Neural progenitor cell (in vitro differentiated cells): ENCODE data around the gene NCKAP5L. TPM values are rescaled to one million over a fixed set of nuclear protein-coding genes. Genes with fewer than 3 reads are reported as not detected.

Source experiments
- DNase-seq: peaks from one replicate; pipeline ENCODE4 v3.0.0-alpha.2; 2016; ENCODE audit warnings: low spot score
- H2AFZ ChIP-seq: fragments of 200-600 bp; sonication (generic); replicated peaks from 2 replicates; pipeline ENCODE4 v1.6.1; 2016; ENCODE audit warnings: antibody characterized with exemption
- H3F3A ChIP-seq: fragments of 200-600 bp; sonication (generic); 2 replicates; pipeline ENCODE4 v1.6.1; 2016; ENCODE audit warnings: antibody characterized with exemption, low read depth
- H3K27ac ChIP-seq: fragments of 200-600 bp; sonication (generic); 2 replicates; pipeline ENCODE4 v1.5.1; 2016; ENCODE audit warnings: mild to moderate bottlenecking
- H3K27me3 ChIP-seq: fragments of 200-600 bp; sonication (generic); 2 replicates; pipeline ENCODE4 v1.6.1; 2016; ENCODE audit warnings: mild to moderate bottlenecking, moderate library complexity
- H3K36me3 ChIP-seq: fragments of 200-600 bp; sonication (generic); 2 replicates; pipeline ENCODE4 v1.5.1; 2016
- H3K4me1 ChIP-seq: fragments of 200-600 bp; sonication (generic); 2 replicates; pipeline ENCODE4 v1.6.1; 2016; ENCODE audit warnings: mixed run types
- H3K4me2 ChIP-seq: fragments of 200-600 bp; sonication (generic); 2 replicates; pipeline ENCODE4 v1.6.1; 2016
- H3K4me3 ChIP-seq: fragments of 200-600 bp; sonication (generic); 2 replicates; pipeline ENCODE4 v1.5.1; 2016
- H3K79me2 ChIP-seq: fragments of 200-600 bp; sonication (generic); 2 replicates; pipeline ENCODE4 v1.6.1; 2016; ENCODE audit warnings: low read depth
- H3K9ac ChIP-seq: fragments of 200-600 bp; sonication (generic); 2 replicates; pipeline ENCODE4 v1.6.1; 2016
- H3K9me3 ChIP-seq: fragments of 200-600 bp; sonication (generic); 2 replicates; pipeline ENCODE4 v1.5.1; 2016; ENCODE audit warnings: low read depth
- H4K20me1 ChIP-seq: fragments of 200-600 bp; sonication (generic); 2 replicates; pipeline ENCODE4 v1.6.1; 2016; ENCODE audit warnings: low read depth
- H3K27ac Mint-ChIP-seq: 3 replicates; pipeline ENCODE4 v1.8.0; 2021; ENCODE audit warnings: mixed read lengths
- H3K27me3 Mint-ChIP-seq: 2 replicates; pipeline ENCODE4 v1.8.0; 2022; ENCODE audit warnings: low read depth, mild to moderate bottlenecking, inconsistent platforms, moderate library complexity, mixed read lengths; ENCODE audit not compliant: insufficient read depth
- H3K36me3 Mint-ChIP-seq: 3 replicates; pipeline ENCODE4 v1.8.0; 2021; ENCODE audit warnings: mixed read lengths
- H3K4me1 Mint-ChIP-seq: 3 replicates; pipeline ENCODE4 v1.8.0; 2021; ENCODE audit warnings: mixed read lengths
- H3K4me3 Mint-ChIP-seq: 3 replicates; pipeline ENCODE4 v1.8.0; 2021; ENCODE audit warnings: mild to moderate bottlenecking, moderate library complexity, mixed read lengths
- H3K9me3 Mint-ChIP-seq: 3 replicates; pipeline ENCODE4 v1.8.0; 2020; ENCODE audit warnings: mixed read lengths
- CTCF ChIP-seq: fragments of 200-600 bp; sonication (generic); IDR thresholded peaks from 2 replicates; pipeline ENCODE4 v1.5.1; 2017; ENCODE audit warnings: antibody characterized with exemption, mild to moderate bottlenecking
- EZH2 ChIP-seq: fragments of 200-600 bp; sonication (generic); IDR thresholded peaks from 2 replicates; pipeline ENCODE4 v1.6.1; 2017; ENCODE audit warnings: antibody characterized with exemption, mild to moderate bottlenecking, moderate library complexity
- EZH2phosphoT487 ChIP-seq: fragments of 200-600 bp; sonication (generic); IDR thresholded peaks from 2 replicates; pipeline ENCODE4 v1.6.1; 2017; ENCODE audit warnings: antibody characterized with exemption
- total RNA-seq: library from RNA; depleted of rRNA; stranded (reverse); fragments of >200 nt; gene quantifications from 2 replicates; pipeline ENCODE4 v1.2.3, GENCODE V29; 2015; ENCODE audit warnings: low replicate concordance

The NCKAP5L gene
- total RNA-seq, 1 donor from 2014 or later, result 5.6 TPM

GRCh38 chr12:49748800-49749199, 79.4 kb downstream of the NCKAP5L start:
- Mint-ChIP-seq H3K27ac (no peak overlapping the region), H3K4me3 (no peak overlapping the region), H3K9me3 (no peaks in the 10 kb centered on the region), H3K4me1 (peaks cover 10% of the 10 kb centered on the region), H3K36me3 (peaks cover 17% of the 10 kb centered on the region), H3K27me3 (peaks cover 3% of the 10 kb centered on the region)
- Histone ChIP-seq H3K36me3 (peaks cover 14% of the 10 kb centered on the region), H3K4me3 (no peak overlapping the region), H2AFZ (no peak overlapping the region), H3K79me2 (peaks cover 100% of the 10 kb centered on the region), H3K4me2 (no peak overlapping the region), H3K9me3 (no peaks in the 10 kb centered on the region), H3K27me3 (no peaks in the 10 kb centered on the region), H3K4me1 (peaks cover 7% of the 10 kb centered on the region), H3F3A (peaks cover 13% of the 10 kb centered on the region), H3K9ac (no peak overlapping the region), H3K27ac (no peak overlapping the region), H4K20me1 (peaks cover 98% of the 10 kb centered on the region)
- TF ChIP-seq EZH2phosphoT487 (no peak), CTCF (no peak), EZH2 (no peak)
- no peak for DNase-seq

- no peaks in the 10 kb centered on the region for H3K27me3 ChIP-seq
- peaks cover 3% of the 10 kb centered on the region for H3K27me3 Mint-ChIP-seq
- H3K36me3 Mint-ChIP-seq, result peaks cover 16% of the 10 kb centered on the region
- H3K4me1 ChIP-seq, result peaks cover 10% of the 10 kb centered on the region
- peaks cover 12% of the 10 kb centered on the region for H3K36me3 ChIP-seq
- H3K9ac ChIP-seq, result no peak overlapping the region
- no peak overlapping the region for H3K4me2 ChIP-seq
- H3K9me3 Mint-ChIP-seq, result no peaks in the 10 kb centered on the region
- H3F3A ChIP-seq, result peaks cover 13% of the 10 kb centered on the region
- no peak overlapping the region for H3K27ac ChIP-seq
- H2AFZ ChIP-seq, result no peak overlapping the region
- peaks cover 100% of the 10 kb centered on the region for H4K20me1 ChIP-seq
- peaks cover 100% of the 10 kb centered on the region for H3K79me2 ChIP-seq
- TF ChIP-seq CTCF (no peak), EZH2 (no peak), EZH2phosphoT487 (no peak)
- H3K4me3 ChIP-seq, result no peak overlapping the region
- no peaks in the 10 kb centered on the region for H3K9me3 ChIP-seq
- H3K27ac Mint-ChIP-seq, result no peak overlapping the region
- H3K4me3 Mint-ChIP-seq, result no peak overlapping the region
- no peak for DNase-seq
- H3K4me1 Mint-ChIP-seq, result peaks cover 15% of the 10 kb centered on the region
Measured at GRCh38 chr12:49748306-49748705, 79.9 kb downstream of the NCKAP5L start.

GRCh38 chr12:49744363-49744885, 83.8 kb downstream of the NCKAP5L start:
- Histone ChIP-seq H3K27ac (no peak overlapping the region), H3F3A (peaks cover 25% of the 10 kb centered on the region), H3K27me3 (no peaks in the 10 kb centered on the region), H3K4me3 (no peak overlapping the region), H4K20me1 (peaks cover 77% of the 10 kb centered on the region), H3K9me3 (no peaks in the 10 kb centered on the region), H3K36me3 (no peaks in the 10 kb centered on the region), H2AFZ (no peak overlapping the region), H3K9ac (no peak overlapping the region), H3K79me2 (peaks cover 79% of the 10 kb centered on the region), H3K4me2 (no peak overlapping the region), H3K4me1 (peaks cover 13% of the 10 kb centered on the region)
- Mint-ChIP-seq H3K27ac (no peak overlapping the region), H3K4me3 (no peak overlapping the region), H3K36me3 (peaks cover 14% of the 10 kb centered on the region), H3K27me3 (peaks cover 12% of the 10 kb centered on the region), H3K4me1 (peaks cover 24% of the 10 kb centered on the region), H3K9me3 (no peaks in the 10 kb centered on the region)
- TF ChIP-seq CTCF (no peak), EZH2 (no peak), EZH2phosphoT487 (no peak)
- no peak for DNase-seq
